WI38 (cell line): ENCODE results near the gene GPSM1.

ENCODE experiments used
- H3K4me3 ChIP-seq: 2 replicates; pipeline ENCODE4 v1.5.1; 2011; ENCODE audit warnings: low read depth, mild to moderate bottlenecking, control low read depth, low read length
- TF ChIP-seq, protein P1 (sequence below): IDR thresholded peaks from 2 replicates; pipeline ENCODE4 v1.5.1; 2012; ENCODE audit warnings: low read depth, mild to moderate bottlenecking, control low read depth, low read length

Gene GPSM1

GRCh38 chr9:136296434-136297015 lies 30.8 kb upstream of the GPSM1 start:
- no peak overlapping the region for H3K4me3 ChIP-seq
- TF ChIP-seq, protein P1, sequence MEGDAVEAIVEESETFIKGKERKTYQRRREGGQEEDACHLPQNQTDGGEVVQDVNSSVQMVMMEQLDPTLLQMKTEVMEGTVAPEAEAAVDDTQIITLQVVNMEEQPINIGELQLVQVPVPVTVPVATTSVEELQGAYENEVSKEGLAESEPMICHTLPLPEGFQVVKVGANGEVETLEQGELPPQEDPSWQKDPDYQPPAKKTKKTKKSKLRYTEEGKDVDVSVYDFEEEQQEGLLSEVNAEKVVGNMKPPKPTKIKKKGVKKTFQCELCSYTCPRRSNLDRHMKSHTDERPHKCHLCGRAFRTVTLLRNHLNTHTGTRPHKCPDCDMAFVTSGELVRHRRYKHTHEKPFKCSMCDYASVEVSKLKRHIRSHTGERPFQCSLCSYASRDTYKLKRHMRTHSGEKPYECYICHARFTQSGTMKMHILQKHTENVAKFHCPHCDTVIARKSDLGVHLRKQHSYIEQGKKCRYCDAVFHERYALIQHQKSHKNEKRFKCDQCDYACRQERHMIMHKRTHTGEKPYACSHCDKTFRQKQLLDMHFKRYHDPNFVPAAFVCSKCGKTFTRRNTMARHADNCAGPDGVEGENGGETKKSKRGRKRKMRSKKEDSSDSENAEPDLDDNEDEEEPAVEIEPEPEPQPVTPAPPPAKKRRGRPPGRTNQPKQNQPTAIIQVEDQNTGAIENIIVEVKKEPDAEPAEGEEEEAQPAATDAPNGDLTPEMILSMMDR: no peak

DNA sequence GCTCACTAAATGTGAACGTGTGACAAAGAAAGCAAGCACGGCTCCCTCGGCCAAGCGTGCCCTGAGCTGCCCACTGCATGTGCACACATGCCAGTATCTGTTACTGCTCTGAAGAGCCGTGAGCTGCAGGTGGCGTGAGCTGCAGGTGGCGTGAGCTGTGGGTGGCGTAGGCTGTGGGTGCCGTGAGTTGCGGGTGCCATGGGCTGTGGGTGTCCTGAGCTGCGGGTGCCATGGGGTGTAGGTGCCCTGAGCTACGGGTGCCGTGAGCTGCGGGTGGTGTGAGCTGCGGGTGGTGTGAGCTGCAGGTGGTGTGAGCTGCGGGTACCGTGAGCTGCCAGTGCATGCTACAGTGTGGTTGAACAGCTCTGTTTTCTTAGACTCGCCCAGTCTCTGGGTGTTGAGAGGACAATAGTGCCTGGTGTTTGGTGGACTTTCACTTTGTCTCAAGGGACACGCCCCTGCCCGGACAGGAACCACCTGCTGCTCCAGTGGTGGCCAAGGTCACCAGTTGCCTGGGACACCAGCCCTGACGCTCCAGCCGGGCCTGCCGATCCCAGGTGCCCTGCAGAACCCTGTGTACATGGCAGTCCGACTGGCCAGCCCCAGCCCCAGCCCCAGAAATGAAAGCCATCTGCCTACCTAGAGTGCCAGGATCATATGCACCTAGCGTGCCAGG lies 30.2 kb upstream of the GPSM1 start:
- TF ChIP-seq, protein P1: no peak
- no peak overlapping the region for H3K4me3 ChIP-seq

GRCh38 chr9:136297766-136298735 lies 29.3 kb upstream of the GPSM1 start:
- H3K4me3 ChIP-seq: no peak overlapping the region
- TF ChIP-seq, protein P1: no peak

DNA sequence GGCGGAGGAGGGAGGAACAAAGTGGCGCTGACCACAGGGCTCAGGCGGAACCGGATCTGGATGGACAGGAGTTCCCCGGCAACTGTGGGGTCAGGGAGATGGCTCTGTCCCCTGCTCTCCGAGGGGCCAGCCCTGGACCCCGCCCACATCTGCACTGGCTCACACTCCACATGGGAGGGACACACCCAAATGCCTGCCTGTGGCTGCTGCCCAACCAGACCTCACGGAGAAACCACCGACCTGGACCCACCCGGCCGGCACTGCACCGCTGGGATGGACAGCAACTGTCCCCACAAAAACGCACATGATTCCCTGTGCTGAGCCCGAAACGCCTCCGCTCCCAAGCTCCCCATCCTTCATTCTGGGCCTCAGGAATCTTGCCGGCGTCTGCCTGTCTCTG lies 28.2 kb upstream of the GPSM1 start:
- TF ChIP-seq, protein P1: no peak
- H3K4me3 ChIP-seq: no peak overlapping the region

DNA sequence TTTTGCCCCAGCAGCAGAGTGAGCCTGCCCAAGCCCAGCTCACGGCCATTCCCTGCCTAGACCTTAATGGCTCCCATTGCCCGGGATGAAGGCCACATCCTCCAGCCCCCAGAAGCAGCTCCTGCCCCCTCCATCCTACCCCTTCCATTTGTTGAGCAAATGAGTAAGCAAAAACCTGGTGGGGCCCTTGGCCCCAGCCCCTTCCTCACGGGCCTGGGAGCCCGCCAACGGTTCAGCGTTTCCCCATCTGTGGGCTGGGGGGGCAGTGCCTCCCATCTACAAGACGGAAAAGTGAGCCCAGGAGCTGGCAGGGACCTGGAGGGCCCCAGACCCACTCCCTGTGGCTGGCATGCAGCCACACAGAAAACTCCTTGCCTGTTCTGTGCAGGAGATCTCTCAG lies 27.8 kb upstream of the GPSM1 start:
- TF ChIP-seq, protein P1: no peak
- H3K4me3 ChIP-seq: no peak overlapping the region

DNA sequence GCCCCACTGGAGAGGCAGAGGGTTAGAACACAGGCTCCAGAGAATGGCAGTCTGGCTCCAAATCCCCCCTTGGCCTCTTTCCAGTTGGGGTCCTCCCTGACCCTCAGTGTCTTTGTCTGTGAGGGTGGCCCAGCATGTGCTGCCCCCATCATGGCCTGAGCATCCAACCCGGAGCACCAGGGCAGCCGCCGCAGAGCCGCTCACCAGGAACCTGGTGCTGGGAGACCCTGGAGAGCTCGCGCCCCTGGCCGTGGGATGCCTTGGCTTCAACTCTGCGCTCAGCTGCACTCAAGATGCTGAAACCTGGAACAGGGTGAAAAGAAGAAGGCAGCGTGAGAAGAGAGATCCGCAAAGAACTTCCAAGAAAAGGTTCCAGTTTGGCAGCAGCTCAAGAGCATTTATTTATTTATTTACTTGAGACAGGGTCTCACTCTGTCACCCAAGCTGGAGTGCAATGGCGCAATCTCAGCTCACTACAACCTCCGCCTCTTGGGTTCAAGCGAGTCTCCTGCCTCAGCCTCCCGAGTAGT lies 27.3 kb upstream of the GPSM1 start:
- TF ChIP-seq, protein P1: no peak
- H3K4me3 ChIP-seq: no peak overlapping the region
